Endothelial cell of umbilical vein (primary cell): Measurements from ENCODE around the gene COPS9. TPM values are rescaled to one million over a fixed set of nuclear protein-coding genes. Genes with fewer than 3 reads are reported as not detected.

ENCODE experiments used
- BruUV-seq: library from RNA; stranded (reverse); fragments of 400-500 nt; replicated peaks from 2 replicates; lab custom pipeline; 2021; lab: Mats Ljungman, UMichigan
- CTCF ChIA-PET: fragments of 300-600, 350-600 bp; sonication (Branson Sonifier 250); formaldehyde crosslinking; loops from one replicate; lab custom pipeline; 2021; ENCODE audit warnings: antibody characterized with exemption, inconsistent platforms; lab: Charles Lee
- POLR2A ChIA-PET: fragments of 300-600, 350-600 bp; sonication (Branson Sonifier 250); formaldehyde crosslinking; loops from one replicate; lab custom pipeline; 2021; ENCODE audit warnings: antibody characterized with exemption, inconsistent platforms; lab: Charles Lee
- DNase-seq: peaks from one replicate; pipeline ENCODE4 v3.0.0-alpha.2; 2011; ENCODE audit warnings: low read depth, low spot score
- FAIRE-seq: peaks from 2 replicates; lab custom pipeline; 2011; peaks lifted over from hg19 to GRCh38; lab: Jason Lieb, UNC
- H2AFZ ChIP-seq: 2 replicates; pipeline ENCODE4 v1.6.0; 2012; ENCODE audit warnings: low read depth, low read length, control low read depth, inconsistent platforms
- H3K27ac ChIP-seq: 2 replicates; pipeline ENCODE4 v1.5.1; 2011; ENCODE audit warnings: low read depth, mild to moderate bottlenecking, control low read depth, low read length, moderate library complexity; ENCODE audit not compliant: insufficient read depth
- H3K27me3 ChIP-seq, 2 experiments: 2 replicates each; pipeline versions ENCODE4 v1.6.0 to v1.6.1; 2011; ENCODE audit warnings: low read length in 2 of 2, mixed read lengths in 1 of 2; ENCODE audit not compliant: control insufficient read depth in 2 of 2, insufficient read depth in 2 of 2
- H3K36me3 ChIP-seq, 2 experiments: 2 replicates in 1 of 2; 3 replicates in 1 of 2; pipeline ENCODE4 v1.5.1; 2011; ENCODE audit warnings: low read length in 2 of 2, mild to moderate bottlenecking in 1 of 2, moderate library complexity in 1 of 2; ENCODE audit not compliant: control insufficient read depth in 2 of 2, insufficient read depth in 2 of 2; ENCODE audit errors: extremely low read depth in 1 of 2
- H3K4me1 ChIP-seq: 3 replicates; pipeline ENCODE4 v1.5.1; 2011; ENCODE audit warnings: mild to moderate bottlenecking, low read length; ENCODE audit not compliant: control insufficient read depth, insufficient read depth; ENCODE audit errors: extremely low read depth
- H3K4me2 ChIP-seq: 2 replicates; pipeline ENCODE4 v1.6.1; 2011; ENCODE audit warnings: low read length, control low read depth, mixed read lengths; ENCODE audit not compliant: insufficient read depth
- H3K4me3 ChIP-seq, 3 experiments: fragments of 200-600 bp in 1 of 3; sonication (generic), shearing (Covaris generic) in 1 of 3; replicated peaks in 1 of 3; 2 replicates each; pipeline ENCODE4 v1.5.1; 2011 to 2016; ENCODE audit warnings: control low read depth in 3 of 3, low read length in 3 of 3, mild to moderate bottlenecking in 2 of 3, inconsistent platforms in 1 of 3, low read depth in 1 of 3, moderate library complexity in 1 of 3; ENCODE audit not compliant: insufficient read depth in 1 of 3
- H3K79me2 ChIP-seq: 2 replicates; pipeline ENCODE4 v1.6.0; 2012; ENCODE audit warnings: low read length, inconsistent platforms; ENCODE audit not compliant: control insufficient read depth, insufficient read depth
- H3K9ac ChIP-seq: replicated peaks from 2 replicates; pipeline ENCODE3; 2011; ENCODE audit warnings: low read length, control low read depth; ENCODE audit not compliant: insufficient read depth; ENCODE audit errors: extremely low read depth
- H3K9me1 ChIP-seq: replicated peaks from 3 replicates; pipeline ENCODE4 v1.6.0; 2011; ENCODE audit warnings: mild to moderate bottlenecking, low read length; ENCODE audit not compliant: control insufficient read depth, insufficient read depth; ENCODE audit errors: extremely low read depth
- H3K9me3 ChIP-seq: replicated peaks from 2 replicates; pipeline ENCODE4 v1.5.1; 2012; ENCODE audit warnings: low read length, inconsistent platforms; ENCODE audit not compliant: control insufficient read depth, insufficient read depth
- H4K20me1 ChIP-seq: replicated peaks from 2 replicates; pipeline ENCODE3; 2011; ENCODE audit warnings: mild to moderate bottlenecking, low read length; ENCODE audit not compliant: control insufficient read depth, insufficient read depth; ENCODE audit errors: extremely low read depth
- EZH2 ChIP-seq: IDR thresholded peaks from 2 replicates; pipeline ENCODE4 v1.6.1; 2012; ENCODE audit warnings: borderline replicate concordance, low read depth, mild to moderate bottlenecking, moderate library complexity, low read length, inconsistent platforms; ENCODE audit not compliant: severe bottlenecking
- FOS ChIP-seq: IDR thresholded peaks from 2 replicates; pipeline ENCODE4 v1.6.1; 2011; ENCODE audit warnings: mild to moderate bottlenecking, low read length, moderate library complexity, borderline replicate concordance; ENCODE audit not compliant: insufficient read depth
- GATA2 ChIP-seq: IDR thresholded peaks from 2 replicates; pipeline ENCODE4 v1.7.0; 2011; ENCODE audit warnings: low read depth, mild to moderate bottlenecking, moderate library complexity, mixed read lengths, low read length; ENCODE audit not compliant: insufficient read length, insufficient read depth
- JUN ChIP-seq: IDR thresholded peaks from 2 replicates; pipeline ENCODE4 v1.6.1; 2011; ENCODE audit warnings: borderline replicate concordance, low read depth; ENCODE audit not compliant: insufficient read length, insufficient read depth
- MYC ChIP-seq: IDR thresholded peaks from one replicate; pipeline ENCODE4 v1.6.1; 2011; ENCODE audit warnings: mild to moderate bottlenecking, low read depth, low read length
- POLR2A ChIP-seq: IDR thresholded peaks from 2 replicates; pipeline ENCODE4 v1.6.1; 2012; ENCODE audit warnings: low read depth, mild to moderate bottlenecking, control low read depth, low read length
- POLR2AphosphoS5 ChIP-seq: IDR thresholded peaks from 2 replicates; pipeline ENCODE4 v1.6.1; 2012; ENCODE audit warnings: low read depth, mild to moderate bottlenecking, control low read depth, low read length, moderate library complexity; ENCODE audit not compliant: insufficient read depth
- dilution Hi-C: fragments of 300-500 bp; cut with MboI; formaldehyde crosslinking; loops from one replicate; pipeline ENCODE4 v1.15.0; 2019; ENCODE audit warnings: low sequenced_read_pairs; ENCODE audit not compliant: extremely low pct_ligation_motif_present
- intact Hi-C: fragments of 100-400 bp; cut with micrococcal nuclease; formaldehyde crosslinking; loops from one replicate; pipeline ENCODE4 v1.10.0; 2022
- polyA plus RNA-seq, 4 experiments: library from polyadenylated mRNA; depleted of rRNA in 3 of 4; stranded (reverse) in 3 of 4; unstranded in 1 of 4; fragments of >200 nt; gene quantifications; 2 replicates each; pipeline versions ENCODE4 v1.2.1 to v1.2.3, GENCODE V29; 2011 to 2012; ENCODE audit warnings: missing spikeins in 1 of 4
- total RNA-seq: library from RNA; stranded (reverse); gene quantifications from 2 replicates; pipeline ENCODE4 v1.2.3, GENCODE V29; 2021
- TF ChIP-seq, protein P1 (sequence below): IDR thresholded peaks from 2 replicates; pipeline ENCODE4 v1.6.1; 2011; ENCODE audit not compliant: insufficient read depth, insufficient read length
- TF ChIP-seq, protein P2 (sequence below), 2 donors: IDR thresholded peaks; 1 replicate in 1 of 2; 2 replicates in 1 of 2; pipeline ENCODE4 v1.5.1; 2011; ENCODE audit warnings: low read length in 2 of 2, mild to moderate bottlenecking in 2 of 2, moderate library complexity in 2 of 2, control low read depth in 1 of 2, inconsistent platforms in 1 of 2, low read depth in 1 of 2; ENCODE audit not compliant: insufficient read depth in 1 of 2; ENCODE audit errors: extremely low read depth in 1 of 2

COPS9 gene
- total and polyA plus RNA-seq, 2 donors (not counting 3 experiments of a cell fraction or from before 2014, with no cell fraction given): 196 to 361 TPM

DNA sequence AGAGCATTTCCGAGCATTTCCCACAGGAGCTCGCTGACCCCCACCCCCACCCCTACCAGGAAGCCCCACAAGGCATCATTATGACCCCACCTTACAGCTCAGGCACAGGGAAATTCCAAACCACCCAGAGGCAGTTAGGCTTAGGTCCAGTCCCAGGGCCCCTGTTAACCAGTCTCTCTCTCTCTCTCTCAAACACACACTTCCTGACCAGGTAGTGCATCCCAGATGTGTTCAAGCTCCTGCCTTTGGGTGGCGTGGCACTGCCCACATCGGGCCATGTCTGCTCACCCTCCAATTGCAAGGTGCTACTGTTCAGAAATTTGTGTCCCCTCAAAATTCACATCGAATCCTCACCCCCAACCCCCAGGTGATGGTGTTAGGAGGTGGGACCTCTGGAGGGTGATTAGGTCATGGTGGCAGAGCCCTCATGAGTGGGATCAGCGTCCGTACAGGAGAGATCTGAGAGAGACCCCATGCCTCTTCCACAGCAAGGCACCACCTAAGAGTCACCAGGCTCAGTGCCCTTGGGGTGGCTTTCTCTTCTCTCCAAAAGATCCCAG is 8.8 kb downstream of the COPS9 start:
- Histone ChIP-seq H3K9me3 (no peaks in the 10 kb centered on the region), H3K4me2 (no peak overlapping the region), H3K27ac (no peak overlapping the region), H4K20me1 (no peaks in the 10 kb centered on the region), H2AFZ (no peak overlapping the region), H3K4me3 (no peak overlapping the region), H3K36me3 (peaks cover 6 to 37% of the 10 kb centered on the region in 2 experiments), H3K27me3 (no peaks in the 10 kb centered on the region), H3K4me1 (no peaks in the 10 kb centered on the region), H3K9me1 (no peaks in the 10 kb centered on the region), H3K9ac (no peak overlapping the region), H3K79me2 (no peaks in the 10 kb centered on the region)
- DNase-seq (no peak), FAIRE-seq (no peak)
- TF ChIP-seq MYC (no peak), GATA2 (no peak)
- ChIA-PET CTCF (interaction anchor here (1.0 kb wide), 1 partner anchor 67 kb away, joined by 4 read pairs; no protein-coding TSS in a partner anchor), POLR2A (interaction anchor here (0.6 kb wide), 1 partner anchor 66 kb away, joined by 3 read pairs; no protein-coding TSS in a partner anchor)
- dilution Hi-C loops (no loop called here), intact Hi-C loops (no loop called here)
- no TSS peak for BruUV-seq

DNA sequence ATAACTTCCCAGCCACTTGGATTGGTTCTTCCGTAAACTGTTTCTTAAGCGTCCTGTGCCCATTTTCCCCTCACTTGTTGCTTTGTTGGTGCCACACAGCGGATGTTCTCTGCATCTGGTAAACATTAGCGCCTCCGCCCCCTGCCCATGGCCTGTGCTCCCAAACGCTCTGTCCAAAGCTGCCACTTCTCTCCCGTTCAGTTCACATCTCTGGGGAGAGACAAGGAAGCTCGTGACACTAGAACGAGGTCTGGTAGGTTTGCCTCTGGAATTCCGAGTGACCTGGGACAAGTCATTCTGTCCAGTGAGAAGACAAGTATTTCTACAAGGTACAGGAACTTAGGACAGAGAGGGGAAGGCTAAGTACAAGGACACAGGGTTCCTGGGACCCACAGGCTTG is 9.4 kb downstream of the COPS9 start:
- TF ChIP-seq EZH2: no peak
- TF ChIP-seq, protein P1, sequence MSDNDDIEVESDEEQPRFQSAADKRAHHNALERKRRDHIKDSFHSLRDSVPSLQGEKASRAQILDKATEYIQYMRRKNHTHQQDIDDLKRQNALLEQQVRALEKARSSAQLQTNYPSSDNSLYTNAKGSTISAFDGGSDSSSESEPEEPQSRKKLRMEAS: no peak
- TF ChIP-seq POLR2AphosphoS5: no peak
- no peak for TF ChIP-seq FOS
- TF ChIP-seq POLR2A: no peak
- no peak for TF ChIP-seq MYC
- TF ChIP-seq JUN: no peak
- TF ChIP-seq, protein P2, sequence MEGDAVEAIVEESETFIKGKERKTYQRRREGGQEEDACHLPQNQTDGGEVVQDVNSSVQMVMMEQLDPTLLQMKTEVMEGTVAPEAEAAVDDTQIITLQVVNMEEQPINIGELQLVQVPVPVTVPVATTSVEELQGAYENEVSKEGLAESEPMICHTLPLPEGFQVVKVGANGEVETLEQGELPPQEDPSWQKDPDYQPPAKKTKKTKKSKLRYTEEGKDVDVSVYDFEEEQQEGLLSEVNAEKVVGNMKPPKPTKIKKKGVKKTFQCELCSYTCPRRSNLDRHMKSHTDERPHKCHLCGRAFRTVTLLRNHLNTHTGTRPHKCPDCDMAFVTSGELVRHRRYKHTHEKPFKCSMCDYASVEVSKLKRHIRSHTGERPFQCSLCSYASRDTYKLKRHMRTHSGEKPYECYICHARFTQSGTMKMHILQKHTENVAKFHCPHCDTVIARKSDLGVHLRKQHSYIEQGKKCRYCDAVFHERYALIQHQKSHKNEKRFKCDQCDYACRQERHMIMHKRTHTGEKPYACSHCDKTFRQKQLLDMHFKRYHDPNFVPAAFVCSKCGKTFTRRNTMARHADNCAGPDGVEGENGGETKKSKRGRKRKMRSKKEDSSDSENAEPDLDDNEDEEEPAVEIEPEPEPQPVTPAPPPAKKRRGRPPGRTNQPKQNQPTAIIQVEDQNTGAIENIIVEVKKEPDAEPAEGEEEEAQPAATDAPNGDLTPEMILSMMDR (IDR thresholded peaks at IDR 0.05; ENCODE audit: extremely low read depth in 1 of 2, insufficient read depth in 1 of 2, low read depth in 1 of 2, low read length in 2 of 2): no peak
- no peak for TF ChIP-seq GATA2
- Histone ChIP-seq H3K4me3 (no peak overlapping the region), H4K20me1 (no peaks in the 10 kb centered on the region), H3K27me3 (no peaks in the 10 kb centered on the region), H3K9ac (no peak overlapping the region), H3K4me1 (no peaks in the 10 kb centered on the region), H3K9me1 (no peaks in the 10 kb centered on the region), H3K4me2 (no peak overlapping the region), H3K9me3 (no peaks in the 10 kb centered on the region), H3K27ac (no peak overlapping the region), H3K79me2 (no peaks in the 10 kb centered on the region), H2AFZ (no peak overlapping the region), H3K36me3 (peaks cover 4 to 32% of the 10 kb centered on the region in 2 experiments)
- dilution Hi-C loops (no loop called here), intact Hi-C loops (no loop called here)
- ChIA-PET POLR2A (no interaction called here), CTCF (interaction anchor here (1.0 kb wide), 1 partner anchor 66 kb away, joined by 4 read pairs; no protein-coding TSS in a partner anchor)
- FAIRE-seq (no peak), DNase-seq (no peak)
- BruUV-seq: no TSS peak
